Measurements from ENCODE around the gene KCNMA1. TPM values are rescaled to one million over a fixed set of nuclear protein-coding genes. Genes with fewer than 3 reads are reported as not detected.

The KCNMA1 gene
- total RNA-seq, 1 donor from 2014 or later, result 94.3 TPM

DNA sequence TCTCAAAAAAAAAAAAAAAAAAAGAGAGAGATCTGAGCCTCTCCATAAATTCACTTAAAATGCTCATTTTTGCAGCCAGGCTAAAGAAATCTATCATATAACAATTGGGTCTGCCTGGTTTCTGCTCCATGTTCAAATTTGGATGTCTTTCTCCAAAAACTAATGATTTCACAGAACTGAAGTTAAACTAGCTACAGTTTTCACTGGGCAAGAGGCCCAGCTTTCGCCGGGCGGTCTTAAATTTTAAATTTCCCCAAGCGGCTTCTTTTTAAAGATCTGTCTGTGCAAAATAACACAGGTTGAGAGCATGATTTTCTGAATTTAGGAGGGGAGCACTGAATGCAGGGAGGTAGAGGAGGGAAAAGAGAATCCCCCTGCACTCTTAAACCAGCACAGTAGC, 603.4 kb downstream of the KCNMA1 start:
- H3K36me3 ChIP-seq, result no peaks in the 10 kb centered on the region
- H3K27ac ChIP-seq, result no peak overlapping the region
- TF ChIP-seq, protein P1, sequence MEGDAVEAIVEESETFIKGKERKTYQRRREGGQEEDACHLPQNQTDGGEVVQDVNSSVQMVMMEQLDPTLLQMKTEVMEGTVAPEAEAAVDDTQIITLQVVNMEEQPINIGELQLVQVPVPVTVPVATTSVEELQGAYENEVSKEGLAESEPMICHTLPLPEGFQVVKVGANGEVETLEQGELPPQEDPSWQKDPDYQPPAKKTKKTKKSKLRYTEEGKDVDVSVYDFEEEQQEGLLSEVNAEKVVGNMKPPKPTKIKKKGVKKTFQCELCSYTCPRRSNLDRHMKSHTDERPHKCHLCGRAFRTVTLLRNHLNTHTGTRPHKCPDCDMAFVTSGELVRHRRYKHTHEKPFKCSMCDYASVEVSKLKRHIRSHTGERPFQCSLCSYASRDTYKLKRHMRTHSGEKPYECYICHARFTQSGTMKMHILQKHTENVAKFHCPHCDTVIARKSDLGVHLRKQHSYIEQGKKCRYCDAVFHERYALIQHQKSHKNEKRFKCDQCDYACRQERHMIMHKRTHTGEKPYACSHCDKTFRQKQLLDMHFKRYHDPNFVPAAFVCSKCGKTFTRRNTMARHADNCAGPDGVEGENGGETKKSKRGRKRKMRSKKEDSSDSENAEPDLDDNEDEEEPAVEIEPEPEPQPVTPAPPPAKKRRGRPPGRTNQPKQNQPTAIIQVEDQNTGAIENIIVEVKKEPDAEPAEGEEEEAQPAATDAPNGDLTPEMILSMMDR (IDR thresholded peaks at IDR 0.05), result no peak
- TF ChIP-seq POLR2AphosphoS5 (IDR thresholded peaks at IDR 0.05; ENCODE audit: insufficient read depth in 1 of 2, low read depth in 1 of 2) (no peak), POLR2A (IDR thresholded peaks at IDR 0.05) (no peak)
- H3K27me3 ChIP-seq, result no peaks in the 10 kb centered on the region
- intact Hi-C loops (cut with DNase I), result no loop called here
- DNase-seq (ENCODE audit: extremely low spot score in 2 of 2), result no peak
- H3K9me3 ChIP-seq, result no peaks in the 10 kb centered on the region
- no peaks in the 10 kb centered on the region for H3K4me1 ChIP-seq
- no peak overlapping the region for H3K4me3 ChIP-seq

DNA sequence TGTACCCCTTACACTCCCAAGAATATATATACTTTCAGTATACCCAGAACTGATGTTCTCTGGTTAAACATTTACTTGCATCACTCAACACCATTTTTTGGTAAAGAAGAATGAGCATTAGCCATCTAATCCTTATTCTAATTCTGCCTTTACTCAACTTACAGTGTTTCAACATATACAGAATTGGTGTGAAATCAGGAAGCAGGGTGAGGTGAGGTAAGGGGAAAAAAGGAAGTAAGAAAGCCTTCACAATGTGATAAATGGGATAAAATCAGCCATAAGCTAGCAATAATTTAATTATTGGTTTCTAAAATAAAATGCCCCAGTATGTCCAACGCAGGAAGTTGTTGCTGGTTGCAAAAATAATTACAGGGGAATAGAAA, 605.4 kb downstream of the KCNMA1 start:
- H3K27ac ChIP-seq, result no peak overlapping the region
- H3K36me3 ChIP-seq, result no peaks in the 10 kb centered on the region
- no peaks in the 10 kb centered on the region for H3K9me3 ChIP-seq
- intact Hi-C loops (cut with DNase I), result no loop called here
- no peak overlapping the region for H3K4me3 ChIP-seq
- no peak for TF ChIP-seq POLR2AphosphoS5 (IDR thresholded peaks at IDR 0.05; ENCODE audit: insufficient read depth in 1 of 2, low read depth in 1 of 2)
- TF ChIP-seq, protein P1 (IDR thresholded peaks at IDR 0.05), result no peak
- TF ChIP-seq POLR2A (IDR thresholded peaks at IDR 0.05), result no peak
- no peak for DNase-seq (ENCODE audit: extremely low spot score in 2 of 2)
- H3K4me1 ChIP-seq, result no peaks in the 10 kb centered on the region
- no peaks in the 10 kb centered on the region for H3K27me3 ChIP-seq

DNA sequence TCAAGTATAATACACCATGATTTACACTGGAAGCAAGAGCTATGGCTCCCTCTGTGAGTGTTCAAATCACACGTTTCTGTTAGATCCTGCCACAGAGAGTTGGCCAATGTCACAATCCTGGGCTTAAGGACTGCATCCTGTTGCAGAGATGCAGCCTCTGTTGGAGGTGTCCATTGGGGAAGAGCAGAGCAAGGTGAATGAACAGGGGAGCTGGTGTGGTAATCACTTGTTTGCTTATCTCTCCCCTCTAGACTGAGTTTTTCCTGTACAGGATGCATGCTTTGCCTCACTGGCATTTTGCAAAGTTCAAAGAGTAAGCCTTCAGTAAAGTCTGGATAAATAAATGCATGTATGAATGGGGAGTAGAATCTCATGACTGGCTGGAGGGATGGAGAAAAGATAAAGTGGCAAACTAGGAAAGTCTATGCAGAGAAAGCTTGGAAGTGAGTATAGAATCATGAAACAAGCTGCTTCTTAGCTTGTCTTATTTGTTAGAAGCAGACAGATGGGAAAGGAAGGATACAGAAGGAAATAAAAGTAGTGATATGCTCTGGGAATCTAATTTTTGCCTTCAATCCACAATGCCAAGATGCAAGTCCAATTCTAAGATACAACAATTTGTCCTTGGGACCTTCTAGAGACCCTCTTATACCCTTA, 605.9 kb downstream of the KCNMA1 start:
- no peak overlapping the region for H3K27ac ChIP-seq
- no peaks in the 10 kb centered on the region for H3K9me3 ChIP-seq
- intact Hi-C loops (cut with DNase I), result no loop called here
- H3K4me3 ChIP-seq, result no peak overlapping the region
- no peaks in the 10 kb centered on the region for H3K36me3 ChIP-seq
- no peaks in the 10 kb centered on the region for H3K27me3 ChIP-seq
- DNase-seq (ENCODE audit: extremely low spot score in 2 of 2), result no peak
- no peaks in the 10 kb centered on the region for H3K4me1 ChIP-seq
- TF ChIP-seq POLR2A (IDR thresholded peaks at IDR 0.05) (no peak), POLR2AphosphoS5 (IDR thresholded peaks at IDR 0.05; ENCODE audit: insufficient read depth in 1 of 2, low read depth in 1 of 2) (no peak)
- TF ChIP-seq, protein P1 (IDR thresholded peaks at IDR 0.05), result no peak

DNA sequence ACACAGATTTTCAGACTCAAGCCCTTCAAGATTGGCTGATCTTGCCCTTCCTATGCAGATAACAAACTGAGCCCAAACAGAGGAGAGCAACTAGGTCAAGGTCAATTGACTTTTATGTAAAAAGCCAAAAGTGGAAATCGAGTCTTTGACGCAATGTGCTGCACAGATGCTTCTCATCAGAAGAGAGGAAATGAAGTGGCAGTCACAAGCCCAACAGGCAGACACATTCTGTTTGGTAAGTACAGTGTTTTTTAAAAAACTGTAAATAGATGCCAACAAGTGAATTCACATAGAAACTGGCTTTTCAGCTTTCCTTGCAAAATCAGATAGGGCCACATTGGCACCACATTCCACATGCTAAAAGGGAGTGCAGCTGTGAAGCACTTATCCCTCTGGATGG, 606.6 kb downstream of the KCNMA1 start:
- Histone ChIP-seq H3K27me3 (no peaks in the 10 kb centered on the region), H3K27ac (no peak overlapping the region), H3K4me3 (no peak overlapping the region), H3K9me3 (no peaks in the 10 kb centered on the region), H3K36me3 (no peaks in the 10 kb centered on the region), H3K4me1 (no peaks in the 10 kb centered on the region)
- no peak for DNase-seq (ENCODE audit: extremely low spot score in 2 of 2)
- intact Hi-C loops (cut with DNase I), result no loop called here
- TF ChIP-seq POLR2AphosphoS5 (IDR thresholded peaks at IDR 0.05; ENCODE audit: insufficient read depth in 1 of 2, low read depth in 1 of 2) (no peak), POLR2A (IDR thresholded peaks at IDR 0.05) (no peak)
- TF ChIP-seq, protein P1 (IDR thresholded peaks at IDR 0.05), result no peak

Measured in vagina (tissue), 2 donors.